Thymus (tissue), 11 donors: ENCODE measurements around the gene ZNF416. TPM values are rescaled to one million over a fixed set of nuclear protein-coding genes. Genes with fewer than 3 reads are reported as not detected.
A peak's percentile ranks its signal among the peaks of the same experiment; 100 is the strongest.

ENCODE experiments used
- DNase-seq, 9 donors: peaks; one replicate each; pipeline ENCODE4 v3.0.0-alpha.2; 2013; ENCODE audit warnings: low spot score in 9 of 9, low read depth in 6 of 9, missing footprints in 1 of 9
- H3K27ac ChIP-seq, 2 donors: one replicate each; pipeline ENCODE4 v1.5.1; 2013; ENCODE audit warnings: control low read depth in 1 of 2, low read depth in 1 of 2, low read length in 1 of 2, mild to moderate bottlenecking in 1 of 2, moderate library complexity in 1 of 2
- H3K27me3 ChIP-seq, 2 donors: one replicate each; pipeline ENCODE4 v1.5.1; 2013; ENCODE audit warnings: low read length in 1 of 2; ENCODE audit not compliant: control insufficient read depth in 2 of 2, insufficient read depth in 1 of 2
- H3K36me3 ChIP-seq, 2 donors: one replicate each; pipeline ENCODE4 v1.5.1; 2013; ENCODE audit warnings: low read length in 1 of 2, mild to moderate bottlenecking in 1 of 2, moderate library complexity in 1 of 2; ENCODE audit not compliant: control insufficient read depth in 2 of 2, insufficient read depth in 2 of 2
- H3K4me1 ChIP-seq, 2 donors: one replicate each; pipeline ENCODE4 v1.5.1; 2013; ENCODE audit warnings: low read length in 2 of 2; ENCODE audit not compliant: control insufficient read depth in 2 of 2, insufficient read depth in 2 of 2
- H3K4me3 ChIP-seq, 2 donors: one replicate each; pipeline ENCODE4 v1.5.1; 2013; ENCODE audit warnings: low read length in 2 of 2, control low read depth in 1 of 2, mild to moderate bottlenecking in 1 of 2
- H3K9me3 ChIP-seq, 2 donors: one replicate each; pipeline ENCODE4 v1.5.1; 2013; ENCODE audit warnings: low read length in 1 of 2, mild to moderate bottlenecking in 1 of 2; ENCODE audit not compliant: control insufficient read depth in 2 of 2, insufficient read depth in 1 of 2
- WGBS: extraction: QIAGEN DNeasy Blood & Tissue Kit; methylation state at CpG from one replicate; pipeline ENCODE4 v1.1.7; 2013; 5-methylcytosine and 5-hydroxymethylcytosine counted together
- polyA plus RNA-seq: library from polyadenylated mRNA; stranded (reverse); fragments of 200-250 nt; gene quantifications from one replicate; pipeline ENCODE4 v1.2.3, GENCODE V29; 2013
- total RNA-seq: library from RNA; stranded (reverse); fragments of 120-200 nt; gene quantifications from one replicate; pipeline ENCODE4 v1.2.4, GENCODE V29; 2013
- donor health status: healthy.

The ZNF416 gene
- total and polyA plus RNA-seq, 2 donors = 4.4 to 7.1 TPM

- WGBS = 65% methylated on average over 7 of the region's 7 CpGs
- no peaks in the 10 kb centered on the region for H3K4me1 ChIP-seq
- no peak overlapping the region for H3K27ac ChIP-seq
- peak in 1 of 9 donors; percentile 28 for DNase-seq
- no peaks in the 10 kb centered on the region for H3K27me3 ChIP-seq
- peaks cover 0 to 3% of the 10 kb centered on the region in 2 donors for H3K36me3 ChIP-seq
- no peak overlapping the region for H3K4me3 ChIP-seq
- peaks cover 16 to 40% of the 10 kb centered on the region in 2 donors for H3K9me3 ChIP-seq
These were observed 12.1 kb downstream of the ZNF416 start for GRCh38 chr19:57566396-57567265.

- Histone ChIP-seq H3K36me3 (no peaks in the 10 kb centered on the region), H3K9me3 (peaks cover 13 to 29% of the 10 kb centered on the region in 2 donors), H3K27me3 (no peaks in the 10 kb centered on the region), H3K27ac (no peak overlapping the region), H3K4me1 (peaks cover 8 to 10% of the 10 kb centered on the region in 2 donors), H3K4me3 (no peak overlapping the region)
- 69% methylated on average over 1 of the region's 1 CpG for WGBS
- DNase-seq = no peak
These were observed 15.2 kb downstream of the ZNF416 start for GRCh38 chr19:57563547-57563946.

GRCh38 chr19:57560049-57560491 lies 18.6 kb downstream of the ZNF416 start:
- 39% methylated on average over 23 of the region's 23 CpGs for WGBS
- Histone ChIP-seq H3K9me3 (peaks cover 5 to 23% of the 10 kb centered on the region in 2 donors), H3K27me3 (no peaks in the 10 kb centered on the region), H3K27ac (no peak overlapping the region), H3K4me1 (peaks cover 10 to 14% of the 10 kb centered on the region in 2 donors), H3K4me3 (peak overlapping the region; percentile 76 to 83), H3K36me3 (peaks cover 9 to 12% of the 10 kb centered on the region in 2 donors)
- no peak for DNase-seq

GRCh38 chr19:57559404-57560025 lies 19.2 kb downstream of the ZNF416 start, which contains the start of gene ZNF550:
TSS of gene ZNF550 (minus strand) at chr19:57559863. CDS start at chr19:57559682, 181 bp downstream.
- Histone ChIP-seq H3K4me1 (peaks cover 10 to 14% of the 10 kb centered on the region in 2 donors), H3K4me3 (peak within 1 kb of the TSS; percentile 76 to 83), H3K9me3 (peaks cover 4 to 24% of the 10 kb centered on the region in 2 donors), H3K36me3 (peaks cover 14 to 17% of the 10 kb centered on the region in 2 donors), H3K27ac (peak within 1 kb of the TSS; percentile 41 to 77), H3K27me3 (no peaks in the 10 kb centered on the region)
- DNase-seq = peak; percentile 55 to 90 (median 79)
- under 1% methylated on average over 56 of the region's 56 CpGs for whole genome bisulfite sequencing

- Histone ChIP-seq H3K27ac (peak overlapping the region in 1 of 2 donors; percentile 22), H3K27me3 (no peaks in the 10 kb centered on the region), H3K4me1 (peaks cover 10 to 14% of the 10 kb centered on the region in 2 donors), H3K9me3 (peaks cover 5 to 24% of the 10 kb centered on the region in 2 donors), H3K4me3 (peak overlapping the region; percentile 76 to 83), H3K36me3 (peaks cover 19 to 22% of the 10 kb centered on the region in 2 donors)
- under 1% methylated on average over 22 of the region's 22 CpGs for WGBS
- peak in 2 of 9 donors; percentile 13 to 39 for DNase-seq
These were observed 19.7 kb downstream of the ZNF416 start for GRCh38 chr19:57559008-57559403.

- peak overlapping the region; percentile 76 to 83 for H3K4me3 ChIP-seq
- peaks cover 5 to 27% of the 10 kb centered on the region in 2 donors for H3K9me3 ChIP-seq
- DNase-seq = no peak
- peaks cover 23 to 27% of the 10 kb centered on the region in 2 donors for H3K36me3 ChIP-seq
- no peaks in the 10 kb centered on the region for H3K27me3 ChIP-seq
- peaks cover 10 to 14% of the 10 kb centered on the region in 2 donors for H3K4me1 ChIP-seq
- WGBS = 54% methylated on average over 6 of the region's 6 CpGs
- H3K27ac ChIP-seq = no peak overlapping the region
These were observed 20.2 kb downstream of the ZNF416 start for GRCh38 chr19:57558525-57558924.

- 95% methylated on average over 5 of the region's 5 CpGs for WGBS
- DNase-seq = no peak
- no peak overlapping the region for H3K4me3 ChIP-seq
- no peaks in the 10 kb centered on the region for H3K27me3 ChIP-seq
- peaks cover 30 to 36% of the 10 kb centered on the region in 2 donors for H3K36me3 ChIP-seq
- H3K27ac ChIP-seq = no peak overlapping the region
- H3K4me1 ChIP-seq = peaks cover 10 to 14% of the 10 kb centered on the region in 2 donors
- H3K9me3 ChIP-seq = peaks cover 7 to 32% of the 10 kb centered on the region in 2 donors
These were observed 21.1 kb downstream of the ZNF416 start for GRCh38 chr19:57557659-57558058.

- Histone ChIP-seq H3K4me1 (no peaks in the 10 kb centered on the region), H3K9me3 (peaks cover 18 to 26% of the 10 kb centered on the region in 2 donors), H3K27ac (no peak overlapping the region), H3K27me3 (no peaks in the 10 kb centered on the region), H3K4me3 (no peak overlapping the region), H3K36me3 (peaks cover 68 to 75% of the 10 kb centered on the region in 2 donors)
- no peak for DNase-seq
- 98% methylated on average over 2 of the region's 2 CpGs for WGBS
These were observed 26.3 kb downstream of the ZNF416 start for GRCh38 chr19:57552432-57552831.

- peaks cover 62 to 64% of the 10 kb centered on the region in 2 donors for H3K36me3 ChIP-seq
- no peak for DNase-seq
- no peak overlapping the region for H3K4me3 ChIP-seq
- peaks cover 26 to 34% of the 10 kb centered on the region in 2 donors for H3K9me3 ChIP-seq
- 96% methylated on average over 1 of the region's 1 CpG for WGBS
- no peaks in the 10 kb centered on the region for H3K4me1 ChIP-seq
- no peak overlapping the region for H3K27ac ChIP-seq
- H3K27me3 ChIP-seq = no peaks in the 10 kb centered on the region
These were observed 32.2 kb downstream of the ZNF416 start for GRCh38 chr19:57546513-57546912.
